Measurements from ENCODE around the gene OR4K13.

Gene OR4K13

GRCh38 chr14:20035938-20036337 is at the start of gene OR4K13:
OR4K13 (minus strand) TSS chr14:20036038; CDS start chr14:20034758, 1,280 bp downstream.
- no peak for DNase-seq (ENCODE audit: low spot score)

GRCh38 chr14:20059745-20060144 is 23.9 kb upstream of the OR4K13 start, which contains the start of gene OR4L1:
OR4L1 (plus strand) TSS chr14:20060045; CDS start chr14:20060045, 0 bp downstream.
- DNase-seq (ENCODE audit: low spot score) = no peak

GRCh38 chr14:20048202-20048601 is 12.4 kb upstream of the OR4K13 start:
- DNase-seq (ENCODE audit: low spot score) = no peak

GRCh38 chr14:20044243-20044642 is 8.4 kb upstream of the OR4K13 start:
- DNase-seq (ENCODE audit: low spot score) = no peak

- no peak for DNase-seq (ENCODE audit: low spot score)
Measured at GRCh38 chr14:20035449-20035848, 389 bp downstream of the OR4K13 start.

GRCh38 chr14:20031058-20031457 is 4.8 kb downstream of the OR4K13 start:
- DNase-seq (ENCODE audit: low spot score) = no peak

GRCh38 chr14:20019257-20019865 is 16.5 kb downstream of the OR4K13 start, which contains the start of gene OR4K14:
OR4K14 (minus strand) TSS chr14:20019307; CDS start chr14:20015193, 4,114 bp downstream.
- DNase-seq (ENCODE audit: low spot score) = no peak

GRCh38 chr14:20008156-20008555 is 27.7 kb downstream of the OR4K13 start:
- DNase-seq (ENCODE audit: low spot score) = no peak

GRCh38 chr14:20002319-20002718 is 33.5 kb downstream of the OR4K13 start:
- DNase-seq (ENCODE audit: low spot score) = no peak

GRCh38 chr14:20001863-20002262 is 34.0 kb downstream of the OR4K13 start, which contains the start of gene OR4Q2:
OR4Q2 (plus strand) TSS chr14:20002163.
- DNase-seq (ENCODE audit: low spot score) = no peak

- no peak for DNase-seq (ENCODE audit: low spot score)
Measured at GRCh38 chr14:19993438-19993837, 42.4 kb downstream of the OR4K13 start.
